IPS-11a (cell line): ENCODE results near the gene EML6.
"Not testable (repeated sequence)": the region's sequence is repeated elsewhere in the genome, so short reads cannot be mapped to it uniquely, and the experiment has no call there.

Experiments used
- H3K4me3 ChIP-seq: one replicate; pipeline ENCODE4 v1.5.1; 2013; ENCODE audit warnings: low read depth, low read length, control low read depth

Gene EML6

GRCh38 chr2:54979321-54980044 lies 256.0 kb downstream of the EML6 start:
- no peak overlapping the region for H3K4me3 ChIP-seq

DNA sequence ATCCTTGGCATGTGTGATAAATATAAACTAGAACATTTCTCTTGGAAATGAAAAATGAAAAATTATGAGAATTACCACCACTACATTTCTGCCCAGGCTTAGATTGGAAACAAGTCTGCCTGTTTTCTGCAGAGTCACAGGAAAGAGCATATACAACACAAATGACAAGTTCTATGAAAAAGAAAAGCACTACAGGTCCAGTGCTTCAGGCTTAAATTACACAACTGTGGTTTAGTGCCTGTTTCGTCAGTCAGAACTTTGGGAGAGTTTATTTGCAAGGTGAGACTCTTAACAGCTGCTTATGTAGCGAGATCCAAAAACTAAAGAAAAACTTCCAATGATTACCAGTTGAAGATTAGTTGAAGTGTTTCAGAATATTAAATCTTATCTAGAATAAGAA lies 257.9 kb downstream of the EML6 start:
- no peak overlapping the region for H3K4me3 ChIP-seq

- H3K4me3 ChIP-seq = no peak overlapping the region
These were observed 260.1 kb downstream of the EML6 start for GRCh38 chr2:54983345-54984220.

- no peak overlapping the region for H3K4me3 ChIP-seq
These were observed 261.0 kb downstream of the EML6 start for GRCh38 chr2:54984476-54984875.

- no peak overlapping the region for H3K4me3 ChIP-seq
These were observed 262.8 kb downstream of the EML6 start for GRCh38 chr2:54986264-54986663.

DNA sequence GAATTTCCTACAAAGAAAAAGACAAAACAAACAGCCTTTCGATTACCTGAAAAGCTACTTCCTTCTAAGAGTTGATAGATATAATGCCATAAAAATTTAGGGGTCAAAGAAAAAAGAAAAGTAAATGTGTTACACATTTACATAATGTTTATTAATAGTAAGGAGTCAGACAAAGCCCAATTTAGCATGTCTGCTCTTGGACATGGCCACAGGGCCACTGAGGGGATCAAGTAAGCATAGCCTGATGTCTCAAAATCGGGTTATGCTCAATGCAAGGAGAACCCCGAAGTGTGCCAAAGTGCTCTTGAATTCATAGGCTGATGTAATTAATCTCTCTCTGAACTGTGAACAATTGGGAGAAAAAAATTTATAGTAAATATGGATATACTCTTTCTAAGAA lies 265.1 kb downstream of the EML6 start:
- no peak overlapping the region for H3K4me3 ChIP-seq

DNA sequence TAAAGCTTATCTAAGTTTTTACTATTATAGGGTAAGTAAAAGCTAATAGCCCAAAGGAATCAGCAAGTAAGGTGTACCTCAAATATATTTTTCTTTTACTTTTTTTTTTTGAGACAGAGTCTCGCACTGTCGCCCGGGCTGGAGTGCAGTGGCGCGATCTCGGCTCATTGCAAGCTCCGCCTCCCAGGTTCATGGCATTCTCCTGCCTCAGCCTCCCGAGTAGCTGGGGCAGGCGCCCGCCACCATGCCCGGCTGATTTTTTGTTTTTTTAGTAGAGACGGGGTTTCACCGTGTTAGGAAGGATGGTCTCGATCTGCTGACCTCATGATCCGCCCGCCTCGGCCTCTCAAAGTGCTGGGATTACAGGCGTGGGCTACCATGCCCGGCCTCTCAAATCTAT lies 267.2 kb downstream of the EML6 start:
- H3K4me3 ChIP-seq = not testable (repeated sequence)

DNA sequence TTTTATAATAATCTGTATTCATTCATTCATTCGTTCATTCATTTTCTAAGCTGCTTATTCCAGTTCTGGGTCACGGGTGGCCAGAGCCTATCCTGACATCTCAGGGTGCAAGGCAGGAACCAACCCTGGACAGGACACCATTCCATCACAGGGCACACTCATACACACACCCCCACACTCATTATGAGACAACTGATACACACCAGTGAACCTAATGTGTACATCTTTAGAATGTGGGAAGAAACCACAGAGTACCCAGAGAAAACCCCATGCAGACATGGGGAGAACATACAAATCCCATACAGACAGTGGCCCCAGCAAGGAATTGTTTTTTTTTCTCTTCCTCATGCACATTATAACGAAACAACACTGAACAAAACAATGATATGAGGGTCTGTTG lies 272.1 kb downstream of the EML6 start:
- no peak overlapping the region for H3K4me3 ChIP-seq

GRCh38 chr2:54997826-54998225 lies 274.4 kb downstream of the EML6 start:
- no peak overlapping the region for H3K4me3 ChIP-seq

GRCh38 chr2:54999182-54999581 lies 275.7 kb downstream of the EML6 start:
- no peak overlapping the region for H3K4me3 ChIP-seq

DNA sequence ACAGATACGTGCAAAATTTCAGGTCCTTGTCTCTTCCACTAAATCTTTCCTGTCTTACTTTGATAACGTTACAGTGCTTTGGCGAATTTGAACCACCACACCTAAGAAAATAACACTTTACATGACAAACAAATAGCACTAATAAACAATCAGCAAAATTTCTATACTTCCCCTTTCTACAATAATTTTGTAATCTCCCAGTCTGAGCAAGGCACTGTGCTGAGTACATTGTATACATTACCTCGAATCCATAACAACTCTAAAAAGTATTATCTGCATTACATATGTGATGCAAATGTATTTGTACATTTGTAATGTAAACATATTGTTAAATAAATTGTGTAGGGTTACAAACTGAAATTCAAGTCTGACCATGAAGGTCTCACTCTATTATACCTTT lies 276.9 kb downstream of the EML6 start:
- no peak overlapping the region for H3K4me3 ChIP-seq

GRCh38 chr2:55001716-55002115 lies 278.3 kb downstream of the EML6 start:
- H3K4me3 ChIP-seq = no peak overlapping the region

GRCh38 chr2:55003706-55004639 lies 280.5 kb downstream of the EML6 start:
- H3K4me3 ChIP-seq = no peak overlapping the region

DNA sequence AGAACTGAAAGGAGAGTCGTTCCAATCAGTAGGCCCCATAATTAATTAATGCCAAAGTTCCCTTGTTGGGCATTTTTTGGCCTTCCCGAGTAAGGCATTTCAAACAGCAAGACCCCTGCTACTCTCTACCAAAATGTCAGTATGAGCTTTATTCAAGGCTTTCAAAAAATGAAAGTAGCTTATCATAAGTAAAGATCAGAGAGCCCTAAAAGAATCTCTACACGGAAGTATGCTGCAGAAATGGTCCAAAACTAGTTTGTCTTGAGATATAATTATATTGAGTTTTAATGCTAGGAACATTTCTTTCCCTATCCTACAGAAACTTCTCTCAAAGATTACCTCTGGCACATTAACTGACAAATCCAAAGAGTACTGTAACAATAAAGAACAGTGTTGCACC lies 282.8 kb downstream of the EML6 start:
- no peak overlapping the region for H3K4me3 ChIP-seq

DNA sequence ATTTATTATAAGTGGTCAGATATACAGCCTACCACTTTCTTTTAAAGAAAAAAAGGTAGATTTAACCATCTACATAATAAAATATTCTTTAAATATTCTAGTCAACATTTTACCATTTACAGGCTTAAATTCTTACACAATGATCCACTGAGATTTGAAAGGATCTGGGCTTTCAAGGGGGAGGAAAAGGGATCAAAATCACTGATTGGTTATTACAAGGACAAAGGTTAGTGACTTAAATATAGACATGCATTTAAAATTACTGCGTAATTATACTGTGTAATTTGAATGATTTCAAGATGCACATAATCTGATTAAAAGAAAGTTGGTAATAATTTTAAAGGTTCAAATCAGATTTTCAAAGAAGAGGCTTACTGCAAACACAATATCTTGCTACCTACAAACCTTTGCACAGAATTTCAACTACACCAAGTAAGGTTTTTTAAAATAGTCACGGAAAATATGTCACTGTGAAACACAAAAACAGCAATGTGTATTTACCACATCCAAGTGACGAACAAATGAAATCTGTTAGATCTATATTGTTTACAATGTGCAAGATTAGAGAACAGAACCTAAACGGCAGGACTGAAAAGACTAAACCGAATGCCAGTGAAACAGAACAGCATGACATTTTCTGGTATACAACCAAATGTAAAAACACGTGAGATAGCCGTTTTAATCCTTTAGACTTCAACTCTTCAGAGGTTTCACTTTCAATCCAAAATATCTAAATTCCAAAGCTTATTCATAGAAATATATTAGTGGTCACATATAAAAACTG lies 286.0 kb downstream of the EML6 start:
- no peak overlapping the region for H3K4me3 ChIP-seq

- H3K4me3 ChIP-seq = no peak overlapping the region
These were observed 286.7 kb downstream of the EML6 start for GRCh38 chr2:55010149-55010591.

DNA sequence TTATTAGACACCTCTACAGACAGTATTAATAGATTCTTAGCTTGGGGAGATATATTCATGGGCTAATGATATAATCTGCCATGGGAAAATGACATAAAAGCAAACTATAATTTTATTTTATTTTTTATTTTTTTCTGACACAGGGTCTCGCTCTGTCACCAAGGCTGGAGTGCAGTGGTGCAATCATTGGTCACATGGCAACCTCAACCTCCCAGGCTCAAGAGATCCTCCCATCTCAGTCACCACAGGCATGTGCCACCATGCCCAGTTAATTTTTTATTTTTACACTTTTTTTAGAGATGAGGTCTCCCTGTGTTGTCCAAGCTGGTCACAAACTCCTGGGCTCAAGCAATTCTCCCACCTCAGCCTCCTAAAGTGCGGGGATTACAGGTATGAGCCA lies 287.5 kb downstream of the EML6 start:
- H3K4me3 ChIP-seq = no peak overlapping the region

- no peak overlapping the region for H3K4me3 ChIP-seq
These were observed 288.6 kb downstream of the EML6 start for GRCh38 chr2:55011831-55012671.

DNA sequence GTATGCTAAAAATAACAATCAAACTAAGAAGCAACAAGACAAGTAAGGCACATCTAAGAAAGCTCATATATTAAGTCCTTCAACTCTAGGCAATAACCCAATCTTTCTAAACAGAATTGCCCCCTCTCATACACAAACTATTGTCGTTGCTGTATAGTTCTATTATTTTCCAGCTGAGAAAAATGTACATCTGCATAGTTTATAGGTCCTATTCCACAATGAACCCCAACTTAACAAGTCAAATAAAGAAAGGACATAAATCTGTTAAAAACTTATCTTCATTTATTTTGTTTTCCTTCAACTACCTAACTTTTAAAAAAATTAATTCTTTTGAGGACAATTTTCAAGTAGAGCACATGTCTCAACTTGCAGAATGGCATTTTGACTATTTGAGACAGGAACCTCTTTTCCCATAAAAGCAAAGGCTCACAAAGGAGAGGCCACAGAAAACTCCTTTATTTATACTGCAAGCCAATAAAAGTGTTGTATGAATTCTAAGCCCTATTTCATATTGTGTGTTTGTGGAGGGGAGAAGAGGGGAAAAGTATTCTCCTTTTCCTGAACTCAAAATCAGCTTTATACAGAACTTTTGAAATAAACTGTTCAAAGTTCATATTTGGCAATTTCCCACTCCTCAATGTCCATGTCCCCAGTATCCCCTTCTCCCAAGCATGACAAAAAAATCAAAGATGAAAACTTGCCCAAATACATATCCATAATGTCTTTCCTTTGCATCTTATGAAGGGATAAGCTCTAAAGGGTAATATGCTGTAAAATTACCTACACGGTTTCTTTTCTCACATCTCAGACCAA lies 289.4 kb downstream of the EML6 start:
- no peak overlapping the region for H3K4me3 ChIP-seq
